RKO (cell line): ENCODE results near the gene MTMR12.
"Not testable (repeated sequence)": the region's sequence is repeated elsewhere in the genome, so short reads cannot be mapped to it uniquely, and the experiment has no call there.

Experiments
- DNase-seq: peaks from one replicate; pipeline ENCODE4 v3.0.0-alpha.2; 2016; ENCODE audit warnings: low spot score

MTMR12 gene

GRCh38 chr5:32325062-32325461, 12.3 kb upstream of the MTMR12 start:
- DNase-seq = no peak

GRCh38 chr5:32323741-32324140, 11.0 kb upstream of the MTMR12 start:
- DNase-seq = no peak

- no peak for DNase-seq
Measured at GRCh38 chr5:32322882-32323281, 10.1 kb upstream of the MTMR12 start.

GRCh38 chr5:32321787-32322186, 9.0 kb upstream of the MTMR12 start:
- not testable (repeated sequence) for DNase-seq

GRCh38 chr5:32320576-32320975, 7.8 kb upstream of the MTMR12 start:
- no peak for DNase-seq

- no peak for DNase-seq
Measured at GRCh38 chr5:32319926-32320543, 7.3 kb upstream of the MTMR12 start.

GRCh38 chr5:32319392-32319791, 6.7 kb upstream of the MTMR12 start:
- DNase-seq = no peak

GRCh38 chr5:32317041-32317440, 4.3 kb upstream of the MTMR12 start:
- DNase-seq = no peak

- DNase-seq = no peak
Measured at GRCh38 chr5:32315221-32316014, 2.7 kb upstream of the MTMR12 start.

GRCh38 chr5:32314658-32315057, 1.9 kb upstream of the MTMR12 start:
- no peak for DNase-seq

- DNase-seq = not testable (repeated sequence)
Measured at GRCh38 chr5:32314152-32314488, 1.4 kb upstream of the MTMR12 start.

GRCh38 chr5:32312197-32312594, 543 bp downstream of the MTMR12 start:
- DNase-seq = peak; percentile 70

GRCh38 chr5:32311404-32312196, 1.1 kb downstream of the MTMR12 start:
- DNase-seq = peak; percentile 42

GRCh38 chr5:32309761-32310160, 3.0 kb downstream of the MTMR12 start:
- no peak for DNase-seq

GRCh38 chr5:32308946-32309345, 3.8 kb downstream of the MTMR12 start:
- DNase-seq = no peak

- DNase-seq = no peak
Measured at GRCh38 chr5:32307769-32308194, 5.0 kb downstream of the MTMR12 start.

GRCh38 chr5:32304622-32305021, 8.1 kb downstream of the MTMR12 start:
- DNase-seq = no peak

GRCh38 chr5:32303755-32304120, 9.0 kb downstream of the MTMR12 start:
- no peak for DNase-seq

- DNase-seq = no peak
Measured at GRCh38 chr5:32302835-32303754, 9.6 kb downstream of the MTMR12 start.

- no peak for DNase-seq
Measured at GRCh38 chr5:32301891-32302290, 10.8 kb downstream of the MTMR12 start.

- no peak for DNase-seq
Measured at GRCh38 chr5:32299059-32299677, 13.6 kb downstream of the MTMR12 start.

GRCh38 chr5:32298059-32298415, 14.7 kb downstream of the MTMR12 start:
- no peak for DNase-seq
